ENCODE results near the gene PKP4. TPM values are rescaled to one million over a fixed set of nuclear protein-coding genes. Genes with fewer than 3 reads are reported as not detected.

PKP4 gene
- total RNA-seq, 4 donors from 2014 or later: 58.2 to 115 (median 89.9) TPM

DNA sequence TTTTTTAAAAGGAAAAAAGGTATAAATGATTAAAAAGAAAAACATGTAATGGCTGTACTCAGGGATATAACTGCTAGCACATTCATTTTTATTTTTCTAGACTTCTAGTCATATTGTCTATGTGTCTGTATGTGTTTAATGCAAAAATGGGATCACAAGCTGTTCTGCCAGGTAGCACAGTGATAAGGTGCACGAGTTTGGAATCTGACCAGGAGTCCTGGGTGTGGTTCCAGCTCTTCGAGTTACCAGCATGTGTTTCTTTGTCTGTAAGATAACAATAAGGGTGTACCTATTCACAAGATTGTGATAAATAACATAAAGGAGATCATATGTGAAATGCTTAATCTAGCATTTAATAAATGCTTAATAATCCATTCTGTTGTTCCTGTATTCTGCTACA, 145.3 kb downstream of the PKP4 start:
- peaks cover 0 to 21% (median 4%) of the 10 kb centered on the region in 3 donors for H3K4me1 ChIP-seq
- no peaks in the 10 kb centered on the region for H3K9me3 ChIP-seq
- no peak for ATAC-seq
- no peaks in the 10 kb centered on the region for H3K36me3 ChIP-seq
- TF ChIP-seq POLR2A (IDR thresholded peaks at IDR 0.05) (no peak), EP300 (IDR thresholded peaks at IDR 0.05) (no peak), POLR2AphosphoS5 (IDR thresholded peaks at IDR 0.05) (no peak)
- TF ChIP-seq, protein P1, sequence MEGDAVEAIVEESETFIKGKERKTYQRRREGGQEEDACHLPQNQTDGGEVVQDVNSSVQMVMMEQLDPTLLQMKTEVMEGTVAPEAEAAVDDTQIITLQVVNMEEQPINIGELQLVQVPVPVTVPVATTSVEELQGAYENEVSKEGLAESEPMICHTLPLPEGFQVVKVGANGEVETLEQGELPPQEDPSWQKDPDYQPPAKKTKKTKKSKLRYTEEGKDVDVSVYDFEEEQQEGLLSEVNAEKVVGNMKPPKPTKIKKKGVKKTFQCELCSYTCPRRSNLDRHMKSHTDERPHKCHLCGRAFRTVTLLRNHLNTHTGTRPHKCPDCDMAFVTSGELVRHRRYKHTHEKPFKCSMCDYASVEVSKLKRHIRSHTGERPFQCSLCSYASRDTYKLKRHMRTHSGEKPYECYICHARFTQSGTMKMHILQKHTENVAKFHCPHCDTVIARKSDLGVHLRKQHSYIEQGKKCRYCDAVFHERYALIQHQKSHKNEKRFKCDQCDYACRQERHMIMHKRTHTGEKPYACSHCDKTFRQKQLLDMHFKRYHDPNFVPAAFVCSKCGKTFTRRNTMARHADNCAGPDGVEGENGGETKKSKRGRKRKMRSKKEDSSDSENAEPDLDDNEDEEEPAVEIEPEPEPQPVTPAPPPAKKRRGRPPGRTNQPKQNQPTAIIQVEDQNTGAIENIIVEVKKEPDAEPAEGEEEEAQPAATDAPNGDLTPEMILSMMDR (IDR thresholded peaks at IDR 0.05): no peak
- no peaks in the 10 kb centered on the region for H3K27me3 ChIP-seq
- WGBS, 2 donors (ENCODE audit: low coverage in 1 of 2): 64% methylated on average over 2 of the region's 2 CpGs; no CpG with 5 or more reads in 1 of the 2 donors
- H3K27ac ChIP-seq: no peak overlapping the region
- H3K4me3 ChIP-seq: no peak overlapping the region

DNA sequence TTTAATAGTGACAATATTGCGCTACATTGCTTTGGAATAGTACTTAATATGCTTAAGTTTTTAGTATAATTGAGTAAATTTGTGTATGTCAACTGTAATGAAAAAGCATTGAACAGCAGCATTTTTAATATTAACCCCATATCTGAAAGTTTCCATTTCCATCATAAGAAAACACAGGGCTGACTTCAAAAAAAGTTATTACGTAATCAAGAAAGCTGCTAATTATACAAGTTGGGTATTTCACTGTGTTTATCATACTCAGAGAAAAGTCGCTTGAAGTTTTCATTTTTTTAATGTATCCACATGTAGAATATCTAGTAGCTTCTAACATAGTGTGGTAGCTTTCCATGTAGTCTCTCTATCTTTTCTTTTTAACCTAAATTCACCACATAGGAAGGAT, 146.5 kb downstream of the PKP4 start:
- H3K27me3 ChIP-seq: no peaks in the 10 kb centered on the region

DNA sequence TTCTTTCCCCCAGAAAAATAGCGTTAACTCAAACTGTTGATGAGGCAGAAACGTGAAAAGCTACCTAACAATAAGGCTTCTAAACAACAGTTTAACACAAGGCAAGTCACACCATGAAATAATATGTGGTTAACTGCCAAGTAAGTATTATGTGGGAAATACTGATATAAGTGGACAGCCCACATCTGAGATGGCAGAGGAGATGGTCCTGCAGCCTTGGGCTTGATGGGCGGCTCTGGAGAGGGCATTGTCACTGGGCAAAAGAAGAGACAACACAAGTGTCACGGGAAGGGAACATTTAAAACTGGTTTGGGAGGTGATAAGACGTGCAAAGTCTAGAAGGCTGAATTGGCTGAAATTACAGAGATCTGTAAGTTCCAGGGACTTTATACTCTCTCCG, 147.2 kb downstream of the PKP4 start:
- H3K4me3 ChIP-seq: no peak overlapping the region

More for the DNA sequence above, 146.5 kb downstream of the PKP4 start:
- no peak for ATAC-seq
- Histone ChIP-seq H3K4me3 (no peak overlapping the region), H3K27ac (no peak overlapping the region), H3K36me3 (no peaks in the 10 kb centered on the region), H3K4me1 (peaks cover 0 to 21% (median 4%) of the 10 kb centered on the region in 3 donors), H3K9me3 (no peaks in the 10 kb centered on the region)
- TF ChIP-seq EP300 (IDR thresholded peaks at IDR 0.05): no peak
- no peak for TF ChIP-seq POLR2AphosphoS5 (IDR thresholded peaks at IDR 0.05)
- TF ChIP-seq, protein P1 (IDR thresholded peaks at IDR 0.05): no peak
- no peak for TF ChIP-seq POLR2A (IDR thresholded peaks at IDR 0.05)
- 93 to 98% methylated on average over 3 of the region's 3 CpGs for WGBS, 2 donors (ENCODE audit: low coverage in 1 of 2)

DNA sequence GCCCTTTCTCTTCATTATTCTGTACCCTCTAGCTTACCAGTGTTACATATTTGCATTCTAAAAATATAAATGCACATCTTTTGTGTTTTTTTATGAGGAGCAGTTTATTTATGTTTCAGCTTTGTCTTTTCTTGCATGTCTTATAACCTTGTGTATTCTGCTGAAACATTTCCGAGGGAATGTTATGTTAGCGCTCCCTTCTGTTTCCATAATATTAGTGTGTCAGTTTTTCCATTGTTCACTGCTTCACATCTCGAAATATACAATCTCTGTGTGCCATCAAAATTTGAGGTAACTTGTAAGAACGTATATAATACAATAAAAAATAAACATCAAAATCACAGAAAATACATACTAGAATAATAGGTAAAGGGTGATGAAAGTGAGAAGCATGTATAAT, 153.3 kb downstream of the PKP4 start:
- H3K4me1 ChIP-seq: peaks cover 0 to 8% (median 0%) of the 10 kb centered on the region in 3 donors
- no peaks in the 10 kb centered on the region for H3K27me3 ChIP-seq
- WGBS, 2 donors (ENCODE audit: low coverage in 1 of 2): 35 to 62% methylated on average over 4 of the region's 4 CpGs
- no peak overlapping the region for H3K27ac ChIP-seq
- no peak overlapping the region for H3K4me3 ChIP-seq
- no peaks in the 10 kb centered on the region for H3K36me3 ChIP-seq
- TF ChIP-seq EP300 (IDR thresholded peaks at IDR 0.05) (no peak), POLR2AphosphoS5 (IDR thresholded peaks at IDR 0.05) (no peak), POLR2A (IDR thresholded peaks at IDR 0.05) (no peak)
- TF ChIP-seq, protein P1 (IDR thresholded peaks at IDR 0.05): no peak
- no peak for ATAC-seq
- H3K9me3 ChIP-seq: no peaks in the 10 kb centered on the region

More for the DNA sequence above, 147.2 kb downstream of the PKP4 start:
- Histone ChIP-seq H3K36me3 (no peaks in the 10 kb centered on the region), H3K4me1 (peaks cover 0 to 17% (median 4%) of the 10 kb centered on the region in 3 donors), H3K27ac (no peak overlapping the region), H3K9me3 (no peaks in the 10 kb centered on the region), H3K27me3 (no peaks in the 10 kb centered on the region)
- TF ChIP-seq, protein P1 (IDR thresholded peaks at IDR 0.05): no peak
- TF ChIP-seq POLR2A (IDR thresholded peaks at IDR 0.05): no peak
- TF ChIP-seq POLR2AphosphoS5 (IDR thresholded peaks at IDR 0.05): no peak
- TF ChIP-seq EP300 (IDR thresholded peaks at IDR 0.05): no peak
- WGBS, 2 donors (ENCODE audit: low coverage in 1 of 2): 90 to 92% methylated on average over 6 of the region's 6 CpGs
- no peak for ATAC-seq

DNA sequence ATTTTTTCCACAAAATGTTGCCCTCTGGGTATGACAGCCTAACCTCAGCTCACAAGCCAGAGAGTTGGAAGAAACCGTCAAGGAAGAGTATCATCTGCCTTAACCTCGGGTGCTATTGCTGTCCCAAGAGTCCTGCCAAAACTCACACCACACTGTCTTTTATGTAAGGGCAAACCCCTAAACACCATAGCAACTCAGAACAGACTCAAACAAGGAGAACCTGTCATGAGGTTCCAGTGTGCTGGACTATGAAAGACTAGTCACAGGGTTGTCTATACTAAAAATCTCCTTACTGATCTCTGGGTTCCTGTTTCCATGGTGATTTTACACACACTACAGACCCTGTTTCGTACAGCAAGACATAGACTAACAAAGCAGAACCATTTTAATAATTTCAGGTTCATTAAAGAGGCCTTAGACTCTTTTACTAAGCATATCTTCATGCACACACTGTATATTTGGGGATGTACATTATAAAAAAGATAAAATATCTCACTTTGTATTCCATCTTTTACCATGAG, 159.8 kb downstream of the PKP4 start:
- Histone ChIP-seq H3K4me1 (no peaks in the 10 kb centered on the region), H3K27ac (no peak overlapping the region), H3K36me3 (peaks cover 0 to 15% of the 10 kb centered on the region in 2 donors), H3K4me3 (no peak overlapping the region), H3K9me3 (no peaks in the 10 kb centered on the region), H3K27me3 (no peaks in the 10 kb centered on the region)
- TF ChIP-seq EP300 (IDR thresholded peaks at IDR 0.05) (no peak), POLR2AphosphoS5 (IDR thresholded peaks at IDR 0.05) (no peak), POLR2A (IDR thresholded peaks at IDR 0.05) (no peak)
- TF ChIP-seq, protein P1 (IDR thresholded peaks at IDR 0.05): no peak
- no peak for ATAC-seq
- 81 to 94% methylated on average over 2 to 3 of the region's 3 CpGs for WGBS, 2 donors (ENCODE audit: low coverage in 1 of 2)
